ENCODE results near the gene ZNF526.

DNA sequence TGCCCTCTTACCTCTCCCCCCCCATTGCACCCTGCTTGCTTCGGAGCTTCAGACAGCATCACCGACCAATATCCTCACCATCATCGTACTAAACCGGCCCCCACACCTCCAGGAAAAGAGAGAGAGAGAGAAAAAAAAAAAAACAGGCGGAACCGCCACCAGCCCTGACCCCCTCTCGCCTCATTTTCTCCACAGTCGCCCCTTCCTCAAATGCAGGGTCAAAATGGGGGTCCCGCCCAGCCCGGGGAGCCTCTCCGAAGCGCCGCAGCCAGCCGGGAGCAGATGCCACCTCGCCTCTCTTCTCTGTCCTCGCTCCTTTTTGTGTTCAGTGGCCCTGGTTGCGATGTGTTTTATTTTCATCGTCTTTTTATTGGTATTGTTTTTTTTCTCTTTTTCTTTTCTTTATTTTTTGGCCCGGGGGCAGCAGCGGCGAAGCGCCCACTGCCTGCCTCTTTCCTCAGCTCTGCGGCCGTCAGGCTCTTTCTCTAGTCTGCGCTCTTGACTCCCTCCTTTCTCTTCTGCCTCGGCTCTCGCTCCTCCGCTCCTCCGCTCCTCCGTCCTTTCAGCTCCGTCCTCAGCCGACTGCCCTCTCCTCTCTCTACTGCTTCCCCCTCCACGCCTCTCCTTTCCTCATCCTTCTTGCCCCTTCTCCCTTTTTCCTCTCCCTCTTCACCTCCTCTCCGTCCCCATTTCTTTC lies 44.0 kb upstream of the ZNF526 start:
- TF ChIP-seq, protein P1, sequence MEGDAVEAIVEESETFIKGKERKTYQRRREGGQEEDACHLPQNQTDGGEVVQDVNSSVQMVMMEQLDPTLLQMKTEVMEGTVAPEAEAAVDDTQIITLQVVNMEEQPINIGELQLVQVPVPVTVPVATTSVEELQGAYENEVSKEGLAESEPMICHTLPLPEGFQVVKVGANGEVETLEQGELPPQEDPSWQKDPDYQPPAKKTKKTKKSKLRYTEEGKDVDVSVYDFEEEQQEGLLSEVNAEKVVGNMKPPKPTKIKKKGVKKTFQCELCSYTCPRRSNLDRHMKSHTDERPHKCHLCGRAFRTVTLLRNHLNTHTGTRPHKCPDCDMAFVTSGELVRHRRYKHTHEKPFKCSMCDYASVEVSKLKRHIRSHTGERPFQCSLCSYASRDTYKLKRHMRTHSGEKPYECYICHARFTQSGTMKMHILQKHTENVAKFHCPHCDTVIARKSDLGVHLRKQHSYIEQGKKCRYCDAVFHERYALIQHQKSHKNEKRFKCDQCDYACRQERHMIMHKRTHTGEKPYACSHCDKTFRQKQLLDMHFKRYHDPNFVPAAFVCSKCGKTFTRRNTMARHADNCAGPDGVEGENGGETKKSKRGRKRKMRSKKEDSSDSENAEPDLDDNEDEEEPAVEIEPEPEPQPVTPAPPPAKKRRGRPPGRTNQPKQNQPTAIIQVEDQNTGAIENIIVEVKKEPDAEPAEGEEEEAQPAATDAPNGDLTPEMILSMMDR (conservative IDR thresholded peaks at IDR 0.05; ENCODE audit: low read depth, low read length) = no peak
- peak; percentile 91 for TF ChIP-seq EZH2 (IDR thresholded peaks at IDR 0.05; ENCODE audit: borderline replicate concordance, low read depth, low read length, poor library complexity, severe bottlenecking)

Measured in A673 (cell line).